GM12874 (cell line): ENCODE data around the gene PHACTR3.

ENCODE experiments used
- CTCF ChIP-seq: IDR thresholded peaks from 2 replicates; pipeline ENCODE4 v1.5.1; 2011; ENCODE audit warnings: low read depth, mild to moderate bottlenecking, control low read depth, low read length, moderate library complexity; ENCODE audit not compliant: insufficient read depth

PHACTR3 gene

GRCh38 chr20:59823491-59824259 lies 219.3 kb downstream of the PHACTR3 start:
- no peak for TF ChIP-seq CTCF

DNA sequence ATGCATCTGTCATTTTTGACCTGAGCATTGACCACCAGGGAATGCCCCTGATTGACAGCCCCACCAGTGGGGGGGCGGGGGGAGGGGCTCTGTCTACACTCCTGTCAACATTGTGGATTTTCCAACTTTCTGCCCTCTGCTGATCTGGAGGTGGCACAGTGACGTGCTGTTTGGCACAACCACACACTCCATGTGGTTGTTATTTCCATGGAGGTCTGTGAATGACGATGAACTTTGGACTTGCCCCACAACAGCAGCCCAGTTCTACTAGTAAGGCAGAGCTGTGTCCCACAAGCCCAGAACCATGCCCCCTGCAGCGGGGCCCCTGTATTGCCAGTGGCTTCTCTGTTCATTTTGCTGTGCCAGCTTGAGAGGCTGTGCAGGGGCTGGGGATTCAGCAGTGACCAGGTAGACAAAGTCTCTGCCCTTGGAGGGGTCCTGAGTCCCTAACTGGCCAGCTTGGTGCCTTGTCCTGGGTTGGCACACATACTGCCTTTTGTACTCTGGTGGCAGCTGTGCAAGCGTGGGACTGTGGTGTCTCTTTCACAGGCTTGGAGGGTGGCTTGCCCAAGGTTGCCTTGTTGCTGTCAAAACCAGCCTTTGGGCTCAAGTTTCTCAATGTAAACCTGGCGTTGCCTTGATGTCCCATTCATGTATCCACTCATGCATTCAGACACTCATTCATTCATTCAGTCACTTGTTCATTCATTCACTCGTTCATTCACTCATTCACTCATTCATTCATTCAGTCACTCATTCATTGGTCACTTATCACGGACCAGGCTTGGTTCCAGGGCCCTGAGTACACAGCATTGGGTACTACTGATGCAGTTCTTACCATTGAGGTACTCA lies 220.6 kb downstream of the PHACTR3 start:
- TF ChIP-seq CTCF = no peak

DNA sequence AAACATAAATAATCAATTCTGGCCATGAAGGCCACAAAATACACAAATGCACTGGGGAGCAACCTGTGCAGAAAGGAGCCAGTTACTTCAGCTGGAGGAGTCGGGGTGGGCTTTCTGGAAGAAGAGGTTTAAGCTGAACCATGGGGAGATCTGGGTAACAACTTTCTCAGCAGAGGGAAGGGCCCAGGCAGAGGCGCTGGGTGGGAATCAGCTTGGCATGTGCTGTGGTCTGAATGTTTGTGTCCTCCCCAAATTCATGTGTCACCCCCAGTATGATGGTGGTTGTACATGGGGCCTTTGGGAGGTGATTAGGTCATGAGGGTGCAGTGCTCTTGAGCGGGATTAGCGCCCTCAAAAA lies 221.2 kb downstream of the PHACTR3 start:
- no peak for TF ChIP-seq CTCF

DNA sequence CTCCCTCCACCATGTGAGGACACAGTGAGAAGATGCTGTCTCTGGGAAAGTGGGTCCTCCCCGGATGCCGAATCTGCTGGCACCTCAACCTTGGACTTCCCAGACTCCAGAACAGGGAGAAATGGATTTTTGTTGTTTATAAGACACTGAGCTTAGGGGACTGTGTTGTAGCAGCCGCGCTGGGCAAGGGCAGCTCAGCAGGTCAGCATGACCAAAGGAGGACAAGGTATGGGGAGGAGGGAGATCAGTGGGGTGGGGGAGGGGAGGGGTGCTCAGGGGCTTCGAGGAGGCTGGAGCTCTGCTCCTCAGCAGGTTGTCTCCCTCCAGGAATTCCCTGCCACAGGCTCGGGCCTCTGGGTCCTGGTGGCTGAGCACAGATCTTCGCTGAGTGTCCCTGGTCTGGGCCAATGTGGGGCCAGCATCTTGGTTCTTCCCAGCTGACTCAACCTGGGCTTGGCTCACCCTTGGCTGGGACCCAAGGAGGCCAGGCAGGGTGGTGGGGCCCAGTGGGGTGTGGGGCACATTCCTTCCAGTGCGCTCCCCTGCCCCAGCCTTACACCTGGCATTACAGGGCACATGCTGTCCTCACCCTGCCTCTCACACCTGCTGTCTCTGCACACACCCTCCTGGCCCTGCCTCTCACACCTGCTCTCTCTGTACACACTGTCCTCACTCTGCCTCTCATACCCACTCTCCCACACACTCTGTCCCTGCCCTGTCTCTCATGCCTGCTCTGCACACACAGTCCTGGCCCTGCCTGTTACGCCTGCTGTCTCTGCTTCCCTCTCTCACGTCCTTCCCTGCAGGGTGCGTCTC lies 221.8 kb downstream of the PHACTR3 start:
- no peak for TF ChIP-seq CTCF

- TF ChIP-seq CTCF = no peak
Measured at GRCh38 chr20:59827138-59828056, 223.1 kb downstream of the PHACTR3 start.

DNA sequence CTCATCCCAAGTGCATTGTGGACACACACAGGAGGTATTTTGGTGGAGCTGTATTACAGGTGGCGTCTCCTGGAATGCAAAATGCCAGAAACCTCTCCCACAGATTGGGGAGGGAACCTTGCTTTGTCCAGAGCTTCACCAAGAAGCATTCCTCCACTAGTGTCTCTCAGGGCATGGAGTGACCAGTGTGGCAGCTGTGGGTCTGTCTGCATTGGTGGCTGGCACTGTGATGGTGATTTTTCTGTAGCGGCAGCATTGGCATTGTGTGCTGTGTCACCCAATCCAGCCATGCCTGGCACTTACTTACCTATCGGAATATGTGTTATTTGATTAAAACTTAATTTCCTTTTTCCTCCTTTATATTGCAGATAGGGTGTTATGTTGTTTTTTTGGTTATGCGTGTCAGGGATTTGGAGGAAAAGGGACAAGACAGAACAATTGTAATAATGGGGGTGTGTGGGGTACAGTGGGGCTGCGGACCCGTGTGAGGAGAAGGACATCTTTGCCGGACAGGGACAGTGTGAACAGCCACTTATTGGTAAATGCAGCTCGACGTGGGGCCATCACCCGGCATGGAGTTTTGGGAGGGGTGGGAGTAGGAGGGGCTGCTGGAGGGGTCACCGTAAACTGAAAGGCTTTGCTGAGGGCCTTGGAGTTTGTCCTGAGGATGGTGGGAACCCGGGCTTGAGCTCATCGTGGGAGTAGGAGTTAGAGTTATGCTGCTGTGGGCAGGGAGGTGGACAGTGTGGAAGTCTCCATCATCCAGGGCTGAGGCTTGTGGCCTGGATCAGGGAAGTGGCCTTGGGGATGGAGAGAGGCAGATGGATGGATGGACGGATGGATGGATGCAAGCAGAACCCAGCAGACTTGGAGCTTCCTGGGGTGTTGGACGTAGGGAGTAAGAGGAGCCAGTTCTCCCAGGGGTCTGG lies 224.0 kb downstream of the PHACTR3 start:
- no peak for TF ChIP-seq CTCF
